Esophagus (tissue), 2 donors: ENCODE data around the gene MEGF8. TPM values are rescaled to one million over a fixed set of nuclear protein-coding genes. Genes with fewer than 3 reads are reported as not detected.

Source experiments
- H3K27ac ChIP-seq, 2 donors: one replicate each; pipeline ENCODE4 v1.5.1; 2013; ENCODE audit warnings: low read depth in 2 of 2, mild to moderate bottlenecking in 2 of 2, inconsistent platforms in 1 of 2, low read length in 1 of 2, moderate library complexity in 1 of 2
- H3K27me3 ChIP-seq, 2 donors: one replicate each; pipeline ENCODE4 v1.6.1; 2013; ENCODE audit warnings: low read length in 2 of 2, control low read depth in 1 of 2, mild to moderate bottlenecking in 1 of 2; ENCODE audit not compliant: insufficient read depth in 2 of 2, control insufficient read depth in 1 of 2
- H3K36me3 ChIP-seq, 2 donors: one replicate each; pipeline ENCODE4 v1.6.1; 2013; ENCODE audit warnings: low read length in 1 of 2; ENCODE audit not compliant: control insufficient read depth in 2 of 2, insufficient read depth in 2 of 2
- H3K4me1 ChIP-seq, 2 donors: one replicate each; pipeline ENCODE4 v1.6.1; 2013; ENCODE audit warnings: low read length in 1 of 2; ENCODE audit not compliant: control insufficient read depth in 2 of 2, insufficient read depth in 2 of 2
- H3K4me3 ChIP-seq, 2 donors: one replicate each; pipeline ENCODE4 v1.5.1; 2013; ENCODE audit warnings: low read length in 2 of 2, mild to moderate bottlenecking in 2 of 2, low read depth in 1 of 2, moderate library complexity in 1 of 2
- H3K9me3 ChIP-seq, 2 donors: one replicate each; pipeline ENCODE4 v1.6.1; 2013; ENCODE audit warnings: mild to moderate bottlenecking in 2 of 2, low read depth in 1 of 2, low read length in 1 of 2, moderate library complexity in 1 of 2; ENCODE audit not compliant: control insufficient read depth in 2 of 2, insufficient read depth in 1 of 2
- WGBS, 2 donors: extraction: QIAGEN DNeasy Blood & Tissue Kit; methylation state at CpG; one replicate each; pipeline ENCODE4 v1.1.7; 2013; 5-methylcytosine and 5-hydroxymethylcytosine counted together
- polyA plus RNA-seq, 2 donors: library from polyadenylated mRNA; stranded (reverse); fragments of 200-250 nt; gene quantifications; one replicate each; pipeline ENCODE4 v1.2.3, GENCODE V29; 2013
- donor health status: healthy with polysubstance abuse.
- donor health status: Bipolar disorder and iron deficiency.

The MEGF8 gene
- polyA plus RNA-seq, 2 donors: 4.4 to 8.6 TPM

- Histone ChIP-seq H3K27ac (peak overlapping the region; percentile 97 to 98), H3K9me3 (no peaks in the 10 kb centered on the region), H3K4me3 (peak overlapping the region in 1 of 2 donors; percentile 60), H3K36me3 (peaks cover 0 to 2% of the 10 kb centered on the region in 2 donors), H3K4me1 (peaks cover 13 to 64% of the 10 kb centered on the region in 2 donors), H3K27me3 (no peaks in the 10 kb centered on the region)
- WGBS, 2 donors: 5 to 21% methylated on average over 24 to 25 of the region's 25 CpGs
These were observed 44.1 kb upstream of the MEGF8 start for GRCh38 chr19:42281146-42281826.

DNA sequence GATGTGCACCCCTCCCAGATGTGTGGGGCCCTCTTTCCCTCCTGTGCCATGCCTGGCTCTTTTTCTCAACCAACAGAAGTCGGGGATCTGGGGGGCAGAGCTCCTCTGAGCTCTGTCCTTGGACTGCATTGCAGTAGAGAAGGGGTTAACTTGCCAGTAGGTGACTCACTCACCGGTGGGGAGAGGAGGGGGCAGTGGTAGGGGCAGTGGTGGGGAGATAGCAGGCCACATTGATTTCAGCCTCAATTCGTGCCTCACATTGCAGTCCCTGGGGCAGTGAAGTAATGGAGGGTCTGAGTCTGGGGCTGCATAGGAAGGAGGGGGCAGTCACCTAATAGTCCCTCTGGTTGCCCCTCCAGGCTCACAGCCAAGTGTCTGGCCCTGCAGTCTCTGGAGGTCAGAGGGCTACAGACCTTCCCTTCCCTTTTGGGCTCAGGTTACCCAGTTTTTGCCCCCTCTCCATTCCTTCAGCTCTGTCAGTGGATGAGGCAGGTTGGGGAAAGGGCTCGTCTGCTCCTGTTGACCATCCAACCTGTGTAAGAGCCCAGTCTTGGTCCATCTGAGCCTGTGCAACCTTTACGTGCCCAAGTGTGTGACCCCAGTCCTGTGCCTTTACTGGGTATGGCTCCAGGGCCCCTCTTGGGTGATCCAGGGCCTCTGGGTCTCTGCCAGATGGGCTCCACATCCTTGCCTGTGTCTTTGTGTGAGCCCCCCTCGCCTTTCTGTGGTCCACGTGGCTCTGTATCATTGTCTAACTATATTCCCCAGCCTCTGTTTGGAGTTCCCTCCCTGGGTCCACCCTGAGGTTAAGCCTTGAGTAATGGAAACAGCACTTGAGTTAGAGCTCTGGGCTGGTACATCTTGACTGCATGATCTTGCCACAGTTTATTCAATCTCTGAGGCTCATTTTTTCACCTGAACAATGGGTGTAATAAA is 43.3 kb upstream of the MEGF8 start:
- H3K27ac ChIP-seq: peak overlapping the region; percentile 97 to 98
- 24 to 27% methylated on average over 7 of the region's 7 CpGs for WGBS, 2 donors
- H3K4me3 ChIP-seq: no peak overlapping the region

GRCh38 chr19:42282819-42283187 is 42.6 kb upstream of the MEGF8 start:
- no peaks in the 10 kb centered on the region for H3K9me3 ChIP-seq
- H3K27ac ChIP-seq: peak overlapping the region; percentile 97 to 98
- peak overlapping the region in 1 of 2 donors; percentile 56 for H3K4me3 ChIP-seq
- H3K4me1 ChIP-seq: peaks cover 13 to 56% of the 10 kb centered on the region in 2 donors
- peaks cover 0 to 8% of the 10 kb centered on the region in 2 donors for H3K36me3 ChIP-seq
- H3K27me3 ChIP-seq: no peaks in the 10 kb centered on the region
- WGBS, 2 donors: 33 to 36% methylated on average over 4 of the region's 4 CpGs

More for the DNA sequence above, 43.3 kb upstream of the MEGF8 start:
- Histone ChIP-seq H3K4me1 (peaks cover 13 to 60% of the 10 kb centered on the region in 2 donors), H3K27me3 (no peaks in the 10 kb centered on the region), H3K36me3 (peaks cover 0 to under 1% of the 10 kb centered on the region in 2 donors), H3K9me3 (no peaks in the 10 kb centered on the region)

GRCh38 chr19:42283188-42284065 is 42.0 kb upstream of the MEGF8 start:
- no peaks in the 10 kb centered on the region for H3K27me3 ChIP-seq
- no peaks in the 10 kb centered on the region for H3K9me3 ChIP-seq
- peak overlapping the region; percentile 97 to 98 for H3K27ac ChIP-seq
- WGBS, 2 donors: 0 to 1% methylated on average over 39 to 74 of the region's 74 CpGs
- H3K36me3 ChIP-seq: peaks cover 0 to 12% of the 10 kb centered on the region in 2 donors
- H3K4me3 ChIP-seq: peak overlapping the region; percentile 61 to 63
- H3K4me1 ChIP-seq: peaks cover 13 to 50% of the 10 kb centered on the region in 2 donors

DNA sequence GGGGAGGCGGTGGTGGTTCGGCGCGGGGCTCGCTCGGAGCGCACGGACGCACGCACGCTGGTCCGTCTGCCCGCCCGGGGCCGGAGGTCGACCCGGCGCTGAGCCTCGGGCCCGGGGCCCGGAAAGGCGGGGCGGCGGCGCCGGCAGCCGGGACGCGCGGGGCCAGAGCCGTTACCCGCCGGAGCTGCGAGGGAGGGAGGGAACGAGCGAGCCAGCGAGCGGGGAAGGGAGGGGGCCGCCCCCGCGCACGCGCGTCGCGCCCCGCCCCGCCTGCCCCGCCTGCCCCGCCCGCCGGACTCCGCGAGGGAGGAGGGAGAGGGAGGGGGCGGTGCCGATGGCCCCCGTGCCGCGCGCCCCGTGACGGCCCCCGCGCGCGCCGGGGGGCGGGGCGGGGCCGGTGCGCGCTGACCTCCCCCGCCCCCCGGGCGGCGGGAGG is 41.4 kb upstream of the MEGF8 start:
- WGBS, 2 donors: 0% methylated on average over 46 to 75 of the region's 76 CpGs
- H3K27me3 ChIP-seq: no peaks in the 10 kb centered on the region
- H3K4me3 ChIP-seq: peak overlapping the region; percentile 61 to 63
- peaks cover 13 to 46% of the 10 kb centered on the region in 2 donors for H3K4me1 ChIP-seq
- peak overlapping the region; percentile 97 to 98 for H3K27ac ChIP-seq
- H3K9me3 ChIP-seq: no peaks in the 10 kb centered on the region
- peaks cover 4 to 18% of the 10 kb centered on the region in 2 donors for H3K36me3 ChIP-seq

DNA sequence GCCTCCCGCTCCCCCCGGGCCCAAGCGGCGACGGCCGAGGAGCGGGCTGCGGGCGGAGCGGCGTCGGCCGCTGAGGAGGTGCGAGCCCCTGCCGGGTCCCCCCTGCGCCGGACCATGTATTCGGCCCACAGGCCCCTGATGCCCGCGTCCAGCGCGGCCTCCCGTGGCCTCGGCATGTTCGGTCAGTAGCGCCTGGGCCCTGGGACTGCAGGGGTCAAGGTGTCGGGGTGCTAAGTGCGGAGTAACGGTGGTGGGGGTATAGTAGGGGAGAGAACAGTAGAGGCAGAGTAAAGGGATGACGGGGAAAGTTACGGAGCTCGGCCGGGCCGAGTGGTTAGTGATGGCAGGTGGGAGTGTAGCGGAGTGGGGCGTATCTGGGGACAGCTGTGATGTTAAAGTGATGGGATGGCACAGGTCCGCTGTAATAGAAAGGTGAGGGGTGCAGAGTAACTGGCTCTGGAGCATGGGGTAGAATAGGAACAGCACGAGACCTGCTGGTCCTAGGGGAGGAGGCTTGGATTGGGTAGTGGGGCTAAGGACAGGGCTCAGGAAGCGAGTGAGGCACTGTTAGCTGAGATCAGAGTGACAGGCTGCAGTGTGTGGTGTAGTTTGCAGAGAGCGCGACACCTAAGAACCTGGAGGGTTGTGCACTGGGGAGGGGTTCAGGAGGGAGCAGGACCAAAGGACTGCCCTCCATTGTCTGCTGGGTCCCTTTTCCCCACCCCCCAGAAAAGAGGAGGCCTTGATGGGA is 40.7 kb upstream of the MEGF8 start:
- Histone ChIP-seq H3K27me3 (no peaks in the 10 kb centered on the region), H3K4me3 (peak overlapping the region; percentile 53 to 61), H3K36me3 (peaks cover 10 to 25% of the 10 kb centered on the region in 2 donors), H3K4me1 (peaks cover 13 to 41% of the 10 kb centered on the region in 2 donors), H3K27ac (peak overlapping the region; percentile 84 to 97), H3K9me3 (no peaks in the 10 kb centered on the region)
- 2 to 5% methylated on average over 30 to 40 of the region's 41 CpGs for WGBS, 2 donors

- WGBS, 2 donors: 27 to 30% methylated on average over 5 of the region's 5 CpGs
- H3K36me3 ChIP-seq: peaks cover 13 to 32% of the 10 kb centered on the region in 2 donors
- H3K27ac ChIP-seq: peak overlapping the region; percentile 84 to 97
- no peaks in the 10 kb centered on the region for H3K27me3 ChIP-seq
- H3K4me3 ChIP-seq: no peak overlapping the region
- H3K4me1 ChIP-seq: peaks cover 13 to 41% of the 10 kb centered on the region in 2 donors
- no peaks in the 10 kb centered on the region for H3K9me3 ChIP-seq
These were observed 39.9 kb upstream of the MEGF8 start for GRCh38 chr19:42285541-42285941.

GRCh38 chr19:42285988-42286348 is 39.5 kb upstream of the MEGF8 start:
- no peak overlapping the region for H3K4me3 ChIP-seq
- peaks cover 14 to 36% of the 10 kb centered on the region in 2 donors for H3K36me3 ChIP-seq
- 20 to 28% methylated on average over 6 of the region's 6 CpGs for WGBS, 2 donors

More at GRCh38 chr19:42285988-42286348, 39.5 kb upstream of the MEGF8 start:
- Histone ChIP-seq H3K9me3 (no peaks in the 10 kb centered on the region), H3K4me1 (peaks cover 12 to 42% of the 10 kb centered on the region in 2 donors), H3K27me3 (no peaks in the 10 kb centered on the region), H3K27ac (peak overlapping the region; percentile 67 to 97)
